HG03060 (cell line): ENCODE measurements around the gene URAD.

ENCODE experiments used
- ATAC-seq: cut with Tn5 transposase; IDR thresholded peaks from one replicate; pipeline ENCODE4 v1.9.1; 2021; ENCODE audit warnings: low read depth, moderate number of reproducible peaks; ENCODE audit not compliant: unreplicated experiment

Gene URAD

GRCh38 chr13:28001049-28001448 lies 12.6 kb upstream of the URAD start:
- ATAC-seq: no peak

GRCh38 chr13:28000567-28000966 lies 12.1 kb upstream of the URAD start:
- no peak for ATAC-seq

- ATAC-seq: no peak
Observed at GRCh38 chr13:27997904-27998522, 9.5 kb upstream of the URAD start.

- ATAC-seq: no peak
Observed at GRCh38 chr13:27991881-27992280, 3.4 kb upstream of the URAD start.

- ATAC-seq: no peak
Observed at GRCh38 chr13:27985600-27985999, 2.9 kb downstream of the URAD start.

GRCh38 chr13:27982361-27982760 lies 6.1 kb downstream of the URAD start:
- ATAC-seq: no peak

DNA sequence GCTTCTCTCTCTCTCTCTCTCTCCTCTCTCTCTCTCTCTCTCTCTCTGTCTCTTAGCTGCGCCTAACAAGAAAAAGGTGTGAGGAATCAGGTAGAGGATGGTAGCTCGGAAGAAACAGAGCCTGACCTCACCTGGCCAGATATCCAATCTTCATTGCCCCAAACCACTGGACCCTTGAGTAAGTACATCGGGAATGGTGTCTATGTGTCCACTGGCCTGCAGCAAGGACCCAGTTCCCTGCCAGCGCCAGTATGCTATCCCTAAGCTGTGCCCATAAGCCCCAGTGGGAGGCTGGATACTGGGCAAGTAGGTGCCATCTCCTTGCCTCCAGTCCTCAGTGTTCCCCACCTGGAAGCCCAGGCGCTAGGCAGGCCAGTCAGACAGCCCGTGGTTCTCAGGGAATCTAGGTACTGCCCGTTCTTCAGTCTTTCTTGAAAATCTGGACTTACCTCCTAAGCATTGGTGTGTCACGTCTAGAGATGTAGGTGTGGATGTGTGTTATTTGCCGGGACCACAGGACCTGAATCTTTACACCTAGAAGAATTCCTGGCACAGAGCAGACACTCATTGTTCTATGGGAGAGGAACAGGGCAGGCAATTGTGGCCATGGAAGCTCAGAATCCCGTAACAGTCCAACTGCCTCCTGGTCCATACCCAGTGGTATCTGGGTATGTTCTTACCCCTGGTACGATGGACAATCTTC lies 7.3 kb downstream of the URAD start:
- no peak for ATAC-seq

- no peak for ATAC-seq
Observed at GRCh38 chr13:27980280-27980998, 8.1 kb downstream of the URAD start.

GRCh38 chr13:27979765-27980279 lies 8.7 kb downstream of the URAD start:
- no peak for ATAC-seq

GRCh38 chr13:27979001-27979643 lies 9.4 kb downstream of the URAD start:
- no peak for ATAC-seq

DNA sequence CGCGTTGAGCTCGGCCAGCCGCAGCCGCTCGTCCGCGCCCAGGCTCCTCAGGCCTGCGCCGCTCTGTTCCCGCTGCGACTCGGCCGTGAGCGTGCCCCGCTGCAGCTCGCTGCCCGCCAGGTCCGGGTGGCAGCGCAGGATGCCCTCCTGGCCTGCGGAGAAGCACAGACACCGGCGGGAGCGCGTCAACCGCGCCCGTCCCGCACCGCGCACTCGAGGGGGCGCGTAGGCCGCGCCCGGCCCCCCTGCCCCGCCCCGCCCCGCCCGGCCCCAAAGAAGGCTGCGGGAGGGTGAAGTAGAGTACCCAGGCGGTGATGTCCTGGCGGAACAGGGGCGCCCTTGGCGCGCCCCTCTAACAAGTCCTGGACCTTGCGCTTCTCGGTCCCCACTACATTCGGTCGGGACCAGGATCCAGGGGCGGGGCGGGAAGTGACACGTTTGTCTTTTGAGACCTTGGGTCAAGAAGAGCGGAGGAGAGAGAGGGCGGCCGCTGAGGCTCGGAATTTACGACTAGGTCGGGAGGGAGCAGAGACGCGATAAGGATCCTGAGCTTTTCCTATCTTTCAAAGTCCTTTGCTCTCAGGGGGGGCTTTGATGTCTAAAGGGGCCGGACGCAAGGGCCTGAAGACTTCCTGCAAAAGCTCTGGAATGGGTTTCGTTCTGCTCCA lies 10.1 kb downstream of the URAD start:
- no peak for ATAC-seq

- no peak for ATAC-seq
Observed at GRCh38 chr13:27977476-27978300, 10.8 kb downstream of the URAD start.

DNA sequence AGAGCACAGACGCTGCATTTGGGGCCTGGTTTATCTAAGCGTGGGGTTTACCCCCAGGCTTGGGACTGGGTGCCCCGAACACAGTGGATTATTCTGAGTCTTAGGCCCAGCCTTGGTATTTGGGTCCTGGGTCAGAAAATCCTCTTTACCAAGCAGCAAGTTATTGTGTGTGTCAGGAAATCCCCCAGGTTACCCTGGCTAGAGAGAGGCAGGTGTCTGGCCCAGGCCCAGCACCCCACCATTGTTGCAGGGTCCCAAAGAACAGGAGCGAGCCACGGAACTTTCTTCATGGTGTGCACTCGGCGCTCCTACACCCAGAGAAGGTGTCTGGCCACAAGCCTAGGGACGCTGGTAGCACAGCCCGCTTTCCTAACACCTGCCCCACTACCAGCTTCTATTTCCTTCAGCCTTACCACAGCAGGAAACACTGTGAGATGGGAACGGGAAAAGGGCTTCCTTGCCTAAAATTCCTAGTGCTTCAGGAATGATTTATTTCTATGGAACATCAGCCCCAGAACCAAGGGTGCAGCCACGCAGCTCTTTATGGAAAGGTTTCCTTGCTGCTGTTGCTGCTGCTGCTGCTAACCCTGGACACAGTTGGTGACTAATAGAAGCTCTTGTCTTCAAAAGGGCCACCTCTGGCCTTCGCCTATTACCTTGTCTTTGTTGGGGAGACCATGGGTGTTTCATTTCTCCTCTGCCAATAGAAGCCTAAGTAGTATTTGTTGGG lies 12.0 kb downstream of the URAD start:
- no peak for ATAC-seq

DNA sequence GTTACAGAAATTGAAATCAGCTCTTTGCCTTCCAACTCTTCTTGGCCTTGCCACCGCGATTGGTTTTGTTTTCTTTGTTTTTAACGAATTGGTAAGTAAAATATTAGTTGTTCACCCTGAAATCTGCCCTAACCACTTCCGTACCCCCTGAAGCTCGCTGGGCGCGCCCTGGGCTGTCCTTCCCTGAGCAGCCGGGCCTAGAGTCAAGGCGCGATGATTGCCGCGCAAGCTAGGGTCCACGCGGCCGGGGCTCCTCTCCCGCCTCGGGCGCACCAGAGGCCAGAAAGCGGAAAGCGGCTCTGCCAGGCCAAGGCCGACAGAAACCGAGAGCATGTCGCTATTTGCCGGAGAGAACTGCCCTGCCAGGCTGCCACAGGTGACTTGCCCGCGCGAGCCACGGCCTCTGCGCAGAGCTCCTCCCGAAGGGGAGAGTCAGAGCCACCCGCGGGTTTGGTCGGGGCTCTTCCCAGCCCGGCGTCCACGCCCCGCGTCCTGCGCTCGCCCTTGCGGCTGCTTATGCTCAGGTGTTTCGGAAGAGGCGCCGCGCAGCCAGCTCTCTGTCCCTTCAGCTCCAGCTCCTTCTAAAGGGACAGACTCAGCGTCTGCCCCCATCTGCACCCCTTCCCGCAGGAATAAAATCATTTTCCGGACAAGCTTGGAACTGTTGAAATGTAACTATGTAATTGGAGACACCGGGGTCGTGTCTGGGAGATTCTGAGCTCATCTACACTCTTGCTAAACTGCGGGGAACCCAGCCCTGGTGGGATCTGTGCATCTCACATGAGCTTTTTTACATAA lies 12.7 kb downstream of the URAD start:
- no peak for ATAC-seq

DNA sequence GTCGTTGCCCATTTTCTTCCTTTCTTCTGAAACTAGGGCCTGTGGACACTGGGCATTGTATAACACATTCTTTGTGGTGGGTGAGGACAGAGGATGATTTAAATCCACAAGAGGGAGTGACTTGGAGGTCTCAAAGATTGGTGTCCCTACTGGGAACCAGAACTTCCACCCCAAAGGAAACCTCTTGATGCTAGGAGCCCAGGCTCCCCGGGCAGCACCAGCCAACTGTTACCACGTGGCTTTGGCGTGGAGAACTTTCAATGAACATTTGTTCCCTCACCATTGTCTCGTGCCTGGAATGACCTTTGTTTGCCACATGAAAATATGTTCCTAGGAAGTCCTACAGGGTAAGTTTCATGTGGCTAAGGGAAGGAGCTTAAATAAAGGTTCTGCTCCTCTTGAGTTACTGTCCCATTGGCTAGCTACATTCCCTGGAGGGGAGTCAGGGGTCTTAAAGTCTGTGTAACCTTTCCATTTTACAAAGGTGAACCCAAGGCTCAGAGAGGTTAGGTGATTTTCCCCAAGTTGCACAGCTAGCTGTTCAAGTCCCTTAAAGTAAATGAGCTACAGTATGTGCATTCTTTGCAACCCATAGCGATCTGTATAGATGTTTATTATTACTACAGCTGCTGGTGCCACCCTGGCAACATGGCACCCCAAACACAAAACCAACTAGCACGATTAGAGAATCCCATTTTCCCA lies 14.4 kb downstream of the URAD start:
- ATAC-seq: no peak

DNA sequence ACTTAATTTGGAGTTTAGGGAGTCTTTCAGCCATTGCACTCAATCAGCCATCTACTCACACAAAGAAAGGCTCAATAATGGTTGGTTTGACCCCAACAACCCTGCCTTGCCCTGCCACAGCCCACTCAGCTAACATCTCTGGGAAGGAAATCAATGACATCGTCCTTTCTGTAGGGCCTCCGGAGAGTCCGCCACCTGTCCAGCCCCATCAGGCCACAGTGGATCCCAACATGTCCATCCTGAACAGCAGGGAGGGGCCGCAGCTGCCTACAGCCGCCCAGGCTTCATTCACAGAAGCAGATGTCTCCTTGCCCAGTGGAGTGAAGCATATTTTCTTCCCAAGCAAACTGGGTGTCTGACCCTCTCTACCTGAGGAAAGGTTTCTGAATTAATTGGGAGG lies 15.2 kb downstream of the URAD start:
- no peak for ATAC-seq

GRCh38 chr13:27972478-27972820 lies 16.0 kb downstream of the URAD start:
- no peak for ATAC-seq
